PC-3 (cell line): ENCODE measurements around the gene PLD1.

Experiments
- CTCF ChIP-seq: fragments of 300-600 bp; sonication (generic); conservative IDR thresholded peaks from 2 replicates; pipeline ENCODE4 v1.5.1; 2017; ENCODE audit warnings: antibody characterized with exemption, low read depth, mild to moderate bottlenecking, low read length
- EZH2 ChIP-seq: fragments of 300-600 bp; sonication (generic); IDR thresholded peaks from one replicate; pipeline ENCODE4 v1.6.1; 2017; ENCODE audit warnings: antibody characterized with exemption, mild to moderate bottlenecking, low read length; ENCODE audit not compliant: unreplicated experiment

GRCh38 chr3:171809861-171810628 lies at the start of gene PLD1:
- TF ChIP-seq CTCF (no peak), EZH2 (no peak)
